ENCODE results near the gene LYPD1. TPM values are rescaled to one million over a fixed set of nuclear protein-coding genes. Genes with fewer than 3 reads are reported as not detected.

LYPD1 gene
- total and polyA plus RNA-seq, 9 of the 15 experiments (the other 6 are each of a cell fraction or from before 2014, with no cell fraction given): not detected

- POLR2A ChIA-PET: no interaction called here
- Histone ChIP-seq H3K36me3 (ENCODE audit: control insufficient read depth, insufficient read depth, low read length) (no peaks in the 10 kb centered on the region), H3K4me1 (replicated peaks in 1 of 2; ENCODE audit: control insufficient read depth in 2 of 2, insufficient read depth in 2 of 2, low read length in 2 of 2) (peaks cover 0 to 12% of the 10 kb centered on the region in 2 experiments; a peak in 1 of 5 replicates), H3K9me3 (replicated peaks; ENCODE audit: control insufficient read depth, insufficient read depth, low read depth, low read length) (no peaks in the 10 kb centered on the region), H4K20me1 (replicated peaks; ENCODE audit: control insufficient read depth, insufficient read depth, low read length) (no peaks in the 10 kb centered on the region), H3K79me2 (ENCODE audit: control insufficient read depth, insufficient read depth, low read length) (no peaks in the 10 kb centered on the region), H3K4me3 (no peak overlapping the region), H3K27me3 (ENCODE audit: control insufficient read depth in 2 of 2, insufficient read depth in 2 of 2, low read length in 2 of 2) (peaks cover 2 to 14% of the 10 kb centered on the region in 2 experiments; a peak in 3 of 5 replicates), H2AFZ (ENCODE audit: low read depth, low read length) (no peak overlapping the region), H3K9me1 (ENCODE audit: control insufficient read depth, insufficient read depth, low read length) (no peaks in the 10 kb centered on the region), H3K4me2 (ENCODE audit: insufficient read depth, low read length) (no peak overlapping the region), H3K9ac (ENCODE audit: insufficient read depth in 1 of 2, low read depth in 2 of 2, low read length in 2 of 2) (no peak overlapping the region), H3K27ac (ENCODE audit: extremely low read depth, low read depth, low read length) (no peak overlapping the region)
- intact Hi-C loops (cut with micrococcal nuclease): no loop called here
- in situ Hi-C loops (cut with MboI): no loop called here
- DNase-seq (ENCODE audit: extremely low read depth in 1 of 4, low spot score in 3 of 4): no peak
- FAIRE-seq: no peak
- TF ChIP-seq TGIF2 (CRISPR knock-in tag; IDR thresholded peaks at IDR 0.05): no peak
- TF ChIP-seq ZNF830 (CRISPR knock-in tag; IDR thresholded peaks at IDR 0.05): no peak
- no peak for TF ChIP-seq ARID4B (CRISPR knock-in tag; IDR thresholded peaks at IDR 0.05)
- no peak for TF ChIP-seq HIVEP1 (CRISPR knock-in tag; IDR thresholded peaks at IDR 0.05)
- no peak for TF ChIP-seq PRMT5 (CRISPR knock-in tag; IDR thresholded peaks at IDR 0.05)
- TF ChIP-seq GATA2 (CRISPR knock-in tag; IDR thresholded peaks at IDR 0.05): no peak
- no peak for TF ChIP-seq FOXK2 (conservative IDR thresholded peaks at IDR 0.05 in 1 of 2, IDR thresholded peaks at IDR 0.05 in 1 of 2; ENCODE audit: low read depth in 2 of 2)
- TF ChIP-seq MAFF (IDR thresholded peaks at IDR 0.05; ENCODE audit: low read length): no peak
- no peak for TF ChIP-seq ZSCAN32 (CRISPR knock-in tag; IDR thresholded peaks at IDR 0.05)
- no peak for TF ChIP-seq TEAD2 (tag; IDR thresholded peaks at IDR 0.05)
- WGBS (ENCODE audit: insufficient coverage, low coverage, missing lambda C conversion rate): 0% methylated on average over 4 of the region's 4 CpGs
- CTCF ChIA-PET (ENCODE audit: low intra/inter-chr PET ratio): no interaction called here
- ATAC-seq: no peak
- BruUV-seq (replicated peaks): no TSS peak
These were observed 4.4 kb downstream of the LYPD1 start for GRCh38 chr2:132665401-132666140.
